Panc1 (cell line): ENCODE results near the gene APCDD1.

Experiments used
- CTCF ChIP-seq: fragments of 450-650 bp; IDR thresholded peaks from 2 replicates; pipeline ENCODE4 v1.5.1; 2017; ENCODE audit warnings: mild to moderate bottlenecking
- POLR2AphosphoS5 ChIP-seq: IDR thresholded peaks from 2 replicates; pipeline ENCODE4 v1.6.1; 2012; ENCODE audit warnings: mild to moderate bottlenecking, low read depth, low read length, moderate library complexity
- REST ChIP-seq, 2 experiments: IDR thresholded peaks; 2 replicates each; pipeline ENCODE4 v1.6.1; 2011 to 2012; ENCODE audit warnings: low read depth in 2 of 2, control low read depth in 1 of 2, low read length in 1 of 2, mild to moderate bottlenecking in 1 of 2, moderate library complexity in 1 of 2; ENCODE audit not compliant: insufficient read depth in 1 of 2
- SIN3A ChIP-seq: IDR thresholded peaks from 2 replicates; pipeline ENCODE4 v1.6.1; 2012; ENCODE audit warnings: low read depth, mild to moderate bottlenecking, low read length, moderate library complexity, borderline replicate concordance; ENCODE audit not compliant: insufficient read depth
- TCF7L2 ChIP-seq: IDR thresholded peaks from 2 replicates; pipeline ENCODE4 v1.6.1; 2011; ENCODE audit warnings: mild to moderate bottlenecking, low read depth, low read length, inconsistent platforms

GRCh38 chr18:10475276-10475653 is 20.8 kb downstream of the APCDD1 start:
- TF ChIP-seq CTCF (no peak), POLR2AphosphoS5 (no peak), REST (IDR thresholded peaks at IDR 0.05; ENCODE audit: insufficient read depth in 1 of 2, low read depth in 2 of 2, low read length in 1 of 2) (no peak), TCF7L2 (no peak), SIN3A (no peak)
